ENCODE results near the gene MXI1.
"Not testable (repeated sequence)": the region's sequence is repeated elsewhere in the genome, so short reads cannot be mapped to it uniquely, and the experiment has no call there.

Gene MXI1

DNA sequence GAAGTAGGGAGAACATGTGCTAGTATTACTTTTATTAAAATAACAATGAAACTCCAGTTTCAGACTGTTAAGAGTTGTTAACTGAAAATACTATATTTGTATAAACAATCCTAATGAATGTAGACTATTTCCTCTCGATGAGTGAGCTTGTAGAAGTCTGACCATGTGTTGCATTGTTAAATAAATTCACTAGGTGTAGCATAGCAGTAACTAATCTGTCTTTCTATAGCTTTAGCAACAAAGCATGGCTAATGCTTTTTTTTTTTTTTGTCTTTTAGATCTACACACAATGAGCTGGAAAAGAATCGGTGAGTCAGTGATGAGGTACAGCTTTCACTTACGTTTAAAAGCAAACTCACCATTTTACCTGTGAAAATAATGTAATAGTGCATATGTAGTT is 37.1 kb downstream of the MXI1 start:
- no peak for TF ChIP-seq CTCF (conservative IDR thresholded peaks at IDR 0.05)
- H3K27ac ChIP-seq = no peak overlapping the region

DNA sequence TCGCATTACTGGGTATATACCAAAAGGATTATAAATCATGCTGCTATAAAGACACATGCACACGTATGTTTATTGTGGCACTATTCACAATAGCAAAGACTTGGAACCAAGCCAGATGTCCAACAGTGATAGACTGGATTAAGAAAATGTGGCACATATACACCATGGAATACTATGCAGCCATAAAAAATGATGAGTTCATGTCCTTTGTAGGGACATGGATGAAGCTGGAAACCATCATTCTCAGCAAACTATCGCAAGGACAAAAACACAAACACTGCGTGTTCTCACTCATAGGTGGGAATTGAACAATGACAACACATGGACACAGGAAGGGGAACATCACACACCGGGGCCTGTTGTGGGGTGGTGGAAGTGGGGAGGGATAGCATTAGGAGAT is 40.4 kb downstream of the MXI1 start:
- not testable (repeated sequence) for H3K27ac ChIP-seq

DNA sequence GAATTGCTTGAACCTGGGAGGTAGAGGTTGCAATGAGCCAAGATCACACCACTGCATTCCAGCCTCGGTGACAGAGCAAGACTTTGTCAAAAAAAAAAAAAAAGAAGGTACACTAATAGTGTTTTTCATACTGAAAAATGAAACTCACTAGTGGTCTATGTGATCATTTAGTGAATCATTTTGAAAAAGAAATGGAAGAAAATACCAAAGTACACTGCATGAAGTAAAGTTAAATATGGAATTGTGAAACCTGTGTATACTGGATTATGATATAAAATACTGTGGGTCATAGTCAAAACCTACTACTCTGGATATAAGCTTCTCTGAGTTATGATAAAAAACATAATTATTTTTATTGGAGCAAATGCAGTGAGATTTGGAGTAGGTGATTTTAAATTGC is 42.1 kb downstream of the MXI1 start:
- not testable (repeated sequence) for H3K27ac ChIP-seq

- not testable (repeated sequence) for H3K27ac ChIP-seq
Observed at GRCh38 chr10:110251392-110251791, 44.0 kb downstream of the MXI1 start.

GRCh38 chr10:110252151-110252550 is 44.7 kb downstream of the MXI1 start:
- no peak overlapping the region for H3K27ac ChIP-seq
- TF ChIP-seq CTCF (conservative IDR thresholded peaks at IDR 0.05) = no peak

- no peak for TF ChIP-seq CTCF (conservative IDR thresholded peaks at IDR 0.05)
- H3K27ac ChIP-seq = no peak overlapping the region
Observed at GRCh38 chr10:110254467-110254866, 47.1 kb downstream of the MXI1 start.

GRCh38 chr10:110258542-110258941 is 51.1 kb downstream of the MXI1 start:
- no peak overlapping the region for H3K27ac ChIP-seq
- no peak for TF ChIP-seq CTCF (conservative IDR thresholded peaks at IDR 0.05)

GRCh38 chr10:110259317-110259716 is 51.9 kb downstream of the MXI1 start:
- no peak for TF ChIP-seq CTCF (conservative IDR thresholded peaks at IDR 0.05)
- no peak overlapping the region for H3K27ac ChIP-seq

- TF ChIP-seq CTCF (conservative IDR thresholded peaks at IDR 0.05) = no peak
- no peak overlapping the region for H3K27ac ChIP-seq
Observed at GRCh38 chr10:110260746-110261477, 53.5 kb downstream of the MXI1 start.

Measured in VCaP (cell line).